HepG2 (cell line): Measurements from ENCODE around the gene GRK5. TPM values are rescaled to one million over a fixed set of nuclear protein-coding genes. Genes with fewer than 3 reads are reported as not detected.

Source experiments
- AGO2 ChIP-seq: fragments of 200-400 bp; formaldehyde crosslinking; optimal IDR thresholded peaks from 2 replicates; pipeline ENCODE3; 2017; ENCODE audit warnings: mild to moderate bottlenecking, low read depth, low read length, moderate library complexity
- FIP1L1 ChIP-seq: fragments of 200-400 bp; formaldehyde crosslinking; IDR thresholded peaks from 2 replicates; pipeline ENCODE4 v1.6.1; 2018; ENCODE audit warnings: low read depth, mild to moderate bottlenecking, low read length, moderate library complexity, borderline replicate concordance; ENCODE audit not compliant: insufficient read depth
- FOSL2 ChIP-seq: sonication (generic); formaldehyde crosslinking; IDR thresholded peaks from 2 replicates; pipeline ENCODE4 v1.4.0; 2020; ENCODE audit warnings: missing genetic modification reagents
- FOXO1 ChIP-seq: sonication (generic); formaldehyde crosslinking; IDR thresholded peaks from 2 replicates; pipeline ENCODE4 v1.4.0; 2020; ENCODE audit warnings: missing genetic modification reagents
- GPBP1L1 ChIP-seq: sonication (generic); formaldehyde crosslinking; IDR thresholded peaks from 2 replicates; pipeline ENCODE4 v1.5.0; 2020; ENCODE audit warnings: mild to moderate bottlenecking, missing genetic modification reagents
- JUND ChIP-seq: sonication (generic); formaldehyde crosslinking; IDR thresholded peaks from 2 replicates; pipeline ENCODE4 v1.8.0; 2022; ENCODE audit warnings: mild to moderate bottlenecking, missing genetic modification reagents
- KDM1A ChIP-seq: IDR thresholded peaks from 2 replicates; pipeline ENCODE4 v1.6.1; 2016; ENCODE audit warnings: missing compliant biosample characterization
- KDM6A ChIP-seq: IDR thresholded peaks from 2 replicates; pipeline ENCODE4 v1.6.1; 2016; ENCODE audit warnings: low read depth
- KLF16 ChIP-seq, 2 experiments: sonication (generic) in 1 of 2; formaldehyde crosslinking in 1 of 2; IDR thresholded peaks; 2 replicates each; pipeline versions ENCODE4 v1.6.1 to v1.8.0; 2016 to 2023; ENCODE audit warnings: missing genetic modification reagents in 2 of 2, missing compliant biosample characterization in 1 of 2
- MAF1 ChIP-seq: sonication (generic); formaldehyde crosslinking; IDR thresholded peaks from 2 replicates; pipeline ENCODE4 v1.5.0; 2020; ENCODE audit warnings: missing genetic modification reagents, borderline replicate concordance
- MAFF ChIP-seq: IDR thresholded peaks from 2 replicates; pipeline ENCODE4 v1.6.1; 2011; ENCODE audit warnings: low read depth, low read length, improper control_type of control experiment
- NCOA2 ChIP-seq: sonication (generic); formaldehyde crosslinking; IDR thresholded peaks from 2 replicates; pipeline ENCODE4 v1.8.0; 2022; ENCODE audit warnings: inconsistent platforms
- PHF8 ChIP-seq: sonication (generic); formaldehyde crosslinking; IDR thresholded peaks from 2 replicates; pipeline ENCODE4 v1.5.0; 2020; ENCODE audit warnings: missing genetic modification reagents
- RBFOX2 ChIP-seq: fragments of 200-400 bp; formaldehyde crosslinking; IDR thresholded peaks from 2 replicates; pipeline ENCODE4 v1.6.1; 2017; ENCODE audit warnings: low read depth, mild to moderate bottlenecking, low read length
- REPIN1 ChIP-seq: sonication (generic); formaldehyde crosslinking; IDR thresholded peaks from 2 replicates; pipeline ENCODE4 v1.8.0; 2022; ENCODE audit warnings: missing genetic modification reagents, low read depth, mild to moderate bottlenecking, borderline replicate concordance
- SMARCE1 ChIP-seq: fragments of 450-650 bp; IDR thresholded peaks from 2 replicates; pipeline ENCODE4 v1.6.1; 2017; ENCODE audit warnings: borderline replicate concordance
- SPEN ChIP-seq: sonication (generic); formaldehyde crosslinking; IDR thresholded peaks from 2 replicates; pipeline ENCODE4 v1.5.1; 2020; ENCODE audit warnings: low read depth, mild to moderate bottlenecking, missing genetic modification reagents
- SRSF9 ChIP-seq: fragments of 200-400 bp; formaldehyde crosslinking; IDR thresholded peaks from 2 replicates; pipeline ENCODE4 v1.6.1; 2018; ENCODE audit warnings: borderline replicate concordance, mild to moderate bottlenecking, low read depth, low read length; ENCODE audit not compliant: insufficient read depth, poor library complexity, severe bottlenecking
- TP53 ChIP-seq: sonication (generic); formaldehyde crosslinking; conservative IDR thresholded peaks from 2 replicates; pipeline ENCODE4 v1.4.0; 2020; ENCODE audit warnings: missing genetic modification reagents
- ZBTB20 ChIP-seq: sonication (generic); formaldehyde crosslinking; IDR thresholded peaks from 2 replicates; pipeline ENCODE4 v1.8.1; 2023; ENCODE audit warnings: missing genetic modification reagents, low read depth, mild to moderate bottlenecking, borderline replicate concordance
- ZFP36L1 ChIP-seq: sonication (generic); formaldehyde crosslinking; IDR thresholded peaks from 2 replicates; pipeline ENCODE4 v1.8.0; 2022; ENCODE audit warnings: mild to moderate bottlenecking, missing genetic modification reagents, moderate library complexity
- ZNF281 ChIP-seq: sonication (generic); formaldehyde crosslinking; IDR thresholded peaks from 2 replicates; pipeline ENCODE4 v1.4.0; 2020; ENCODE audit warnings: missing genetic modification reagents, borderline replicate concordance
- ZNF354B ChIP-seq: sonication (generic); formaldehyde crosslinking; IDR thresholded peaks from 2 replicates; pipeline ENCODE4 v1.8.0; 2022; ENCODE audit warnings: mild to moderate bottlenecking, missing genetic modification reagents
- ZNF564 ChIP-seq: sonication (generic); formaldehyde crosslinking; IDR thresholded peaks from 2 replicates; pipeline ENCODE4 v1.8.1; 2023; ENCODE audit warnings: mild to moderate bottlenecking, missing genetic modification reagents
- ZNF607 ChIP-seq: sonication (generic); formaldehyde crosslinking; IDR thresholded peaks from 2 replicates; pipeline ENCODE4 v1.5.1; 2020; ENCODE audit warnings: missing genetic modification reagents, mild to moderate bottlenecking, borderline replicate concordance
- ZNF616 ChIP-seq: sonication (generic); formaldehyde crosslinking; IDR thresholded peaks from 2 replicates; pipeline ENCODE4 v1.5.0; 2020; ENCODE audit warnings: low read depth, mild to moderate bottlenecking, missing genetic modification reagents
- polyA plus RNA-seq, 8 experiments: library from polyadenylated mRNA; depleted of rRNA in 3 of 8; stranded (reverse) in 7 of 8; unstranded in 1 of 8; fragments of >200 nt; fragmentation: Illumina TruSeq in 4 of 8; extraction: Trizol in 4 of 8; gene quantifications; 2 replicates each; pipeline versions ENCODE4 v1.2.1 to v1.2.3, GENCODE V29; 2011 to 2016; ENCODE audit warnings: low read depth in 4 of 8, missing spikeins in 1 of 8, mixed read lengths in 1 of 8; ENCODE audit not compliant: insufficient read depth in 1 of 8
- total RNA-seq, 5 experiments: library from RNA; depleted of rRNA; stranded (reverse); fragments of >200 nt; fragmentation: Illumina TruSeq; extraction: Trizol; gene quantifications; 2 replicates each; pipeline ENCODE4 v1.2.3, GENCODE V29; 2016; ENCODE audit warnings: low read depth in 1 of 5

Gene GRK5
- total and polyA plus RNA-seq, 2 of the 13 experiments (the other 11 are each of a cell fraction or from before 2014, with no cell fraction given), result 10.4 to 12.6 TPM

- no peak; the same call in 1 of the 2 replicates for TF ChIP-seq REPIN1 (CRISPR knock-in tag)
- 0 out of 2 replicates have a peak, but pooled peaks have one; percentile 41 for TF ChIP-seq ZNF354B (CRISPR knock-in tag)
- TF ChIP-seq SMARCE1, result no peak
- peak; percentile 55; the same call in 1 of the 2 replicates for TF ChIP-seq ZNF564 (CRISPR knock-in tag)
- TF ChIP-seq ZNF281 (CRISPR knock-in tag), result peak; percentile 25; the same call in 1 of the 2 replicates
- TF ChIP-seq FOXO1 (CRISPR knock-in tag), result no peak
- peak; percentile 84 for TF ChIP-seq SPEN (CRISPR knock-in tag)
- no peak for TF ChIP-seq MAF1 (CRISPR knock-in tag)
- TF ChIP-seq TP53 (CRISPR knock-in tag), result no peak
- TF ChIP-seq NCOA2 (CRISPR knock-in tag), result peak; percentile 13; the same call in 1 of the 2 replicates
- TF ChIP-seq GPBP1L1 (CRISPR knock-in tag), result no peak
- no peak for TF ChIP-seq ZFP36L1 (CRISPR knock-in tag)
- TF ChIP-seq FOSL2 (CRISPR knock-in tag), result no peak
- TF ChIP-seq ZBTB20 (CRISPR knock-in tag), result no peak
- no peak for TF ChIP-seq MAFF
- TF ChIP-seq ZNF607 (CRISPR knock-in tag), result peak; percentile 63; the same call in 1 of the 2 replicates
- TF ChIP-seq RBFOX2, result peak; percentile 96
- no peak for TF ChIP-seq SRSF9
- TF ChIP-seq FIP1L1, result no peak
- no peak for TF ChIP-seq KDM6A (CRISPR knock-in tag)
- peak; percentile 77 for TF ChIP-seq AGO2
- TF ChIP-seq ZNF616 (CRISPR knock-in tag), result peak; percentile 78; the same call in 1 of the 2 replicates
- no peak; the same call in 1 of the 2 replicates for TF ChIP-seq JUND (CRISPR knock-in tag)
- peak; percentile 42 to 52; a peak in 2 of 4 replicates for TF ChIP-seq KLF16 (CRISPR knock-in tag; IDR thresholded peaks at IDR 0.05)
- TF ChIP-seq KDM1A, result no peak
- peak; percentile 96 for TF ChIP-seq PHF8 (CRISPR knock-in tag)
These were observed 28.8 kb upstream of the GRK5 start, which contains the start of gene PRDX3 (continued) for GRCh38 chr10:119178372-119179119.
